Measurements from ENCODE around the gene C20orf204. TPM values are rescaled to one million over a fixed set of nuclear protein-coding genes. Genes with fewer than 3 reads are reported as not detected.
"Not testable (repeated sequence)": the region's sequence is repeated elsewhere in the genome, so short reads cannot be mapped to it uniquely, and the experiment has no call there.

C20orf204 gene
- total RNA-seq, 2 donors from 2014 or later = 0.64 to 3.1 TPM

- Histone ChIP-seq H3K4me3 (peak within 1 kb of the TSS; percentile 37 to 50), H3K27ac (no peak within 1 kb of the TSS), H3K9me3 (no peaks in the 10 kb centered on the region), H3K36me3 (no peaks in the 10 kb centered on the region), H3K27me3 (replicated peaks; ENCODE audit: insufficient read depth) (no peaks in the 10 kb centered on the region), H3K4me1 (replicated peaks) (peaks cover 3% of the 10 kb centered on the region)
- intact Hi-C loops (cut with DNase I) = no loop called here
- WGBS = 5% methylated on average over 50 of the region's 86 CpGs
- DNase-seq (ENCODE audit: low spot score) = no peak
- no peak for TF ChIP-seq POLR2A (IDR thresholded peaks at IDR 0.05)
- TF ChIP-seq POLR2AphosphoS5 (IDR thresholded peaks at IDR 0.05) = no peak
- no peak for TF ChIP-seq CTCF (IDR thresholded peaks at IDR 0.05)
These were observed 48.1 kb downstream of the C20orf204 start, which contains the start of gene LKAAEAR1 for GRCh38 chr20:64083804-64084684. Gene LKAAEAR1 (minus strand): TSS chr20:64084398. CDS start chr20:64084219, 179 bp downstream.

- no peak for DNase-seq (ENCODE audit: low spot score)
- 10% methylated on average over 22 of the region's 23 CpGs for WGBS
- H3K4me1 ChIP-seq (replicated peaks) = no peaks in the 10 kb centered on the region
- TF ChIP-seq CTCF (IDR thresholded peaks at IDR 0.05) (no peak), POLR2A (IDR thresholded peaks at IDR 0.05) (no peak), POLR2AphosphoS5 (IDR thresholded peaks at IDR 0.05) (no peak)
- H3K27ac ChIP-seq = no peak overlapping the region
- H3K36me3 ChIP-seq = no peaks in the 10 kb centered on the region
- no peak overlapping the region for H3K4me3 ChIP-seq
- H3K9me3 ChIP-seq = no peaks in the 10 kb centered on the region
- intact Hi-C loops (cut with DNase I) = no loop called here
- no peaks in the 10 kb centered on the region for H3K27me3 ChIP-seq (replicated peaks; ENCODE audit: insufficient read depth)
These were observed 48.7 kb downstream of the C20orf204 start for GRCh38 chr20:64084685-64085152.

DNA sequence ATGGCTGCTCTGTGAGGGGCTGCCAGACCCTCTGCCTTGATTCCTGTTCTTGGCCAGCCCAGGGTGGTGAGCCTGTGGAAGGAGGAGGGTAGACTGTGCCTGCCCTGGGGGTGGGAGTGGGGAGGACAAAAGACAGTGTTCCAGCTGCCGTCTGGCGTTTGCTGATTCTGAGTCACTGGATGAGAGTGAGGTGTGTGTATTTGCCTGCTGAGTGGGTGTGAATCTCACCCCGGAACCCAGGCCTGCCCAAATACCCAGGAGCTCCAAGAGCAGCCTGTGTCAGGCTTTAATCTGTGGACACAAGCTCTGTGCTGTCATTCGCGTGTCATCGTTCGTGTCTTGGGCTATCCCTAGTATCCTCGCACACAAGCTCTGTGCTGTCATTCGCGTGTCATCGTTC lies 50.8 kb downstream of the C20orf204 start:
- DNase-seq (ENCODE audit: low spot score) = no peak
- TF ChIP-seq POLR2AphosphoS5 (IDR thresholded peaks at IDR 0.05) (no peak), CTCF (IDR thresholded peaks at IDR 0.05) (no peak)
- no peak overlapping the region for H3K4me3 ChIP-seq
- H3K27me3 ChIP-seq (replicated peaks; ENCODE audit: insufficient read depth) = no peaks in the 10 kb centered on the region
- no peaks in the 10 kb centered on the region for H3K4me1 ChIP-seq (replicated peaks)
- 91% methylated on average over 8 of the region's 11 CpGs for WGBS
- H3K9me3 ChIP-seq = no peaks in the 10 kb centered on the region
- no peak overlapping the region for H3K27ac ChIP-seq
- intact Hi-C loops (cut with DNase I) = no loop called here
- H3K36me3 ChIP-seq = no peaks in the 10 kb centered on the region

DNA sequence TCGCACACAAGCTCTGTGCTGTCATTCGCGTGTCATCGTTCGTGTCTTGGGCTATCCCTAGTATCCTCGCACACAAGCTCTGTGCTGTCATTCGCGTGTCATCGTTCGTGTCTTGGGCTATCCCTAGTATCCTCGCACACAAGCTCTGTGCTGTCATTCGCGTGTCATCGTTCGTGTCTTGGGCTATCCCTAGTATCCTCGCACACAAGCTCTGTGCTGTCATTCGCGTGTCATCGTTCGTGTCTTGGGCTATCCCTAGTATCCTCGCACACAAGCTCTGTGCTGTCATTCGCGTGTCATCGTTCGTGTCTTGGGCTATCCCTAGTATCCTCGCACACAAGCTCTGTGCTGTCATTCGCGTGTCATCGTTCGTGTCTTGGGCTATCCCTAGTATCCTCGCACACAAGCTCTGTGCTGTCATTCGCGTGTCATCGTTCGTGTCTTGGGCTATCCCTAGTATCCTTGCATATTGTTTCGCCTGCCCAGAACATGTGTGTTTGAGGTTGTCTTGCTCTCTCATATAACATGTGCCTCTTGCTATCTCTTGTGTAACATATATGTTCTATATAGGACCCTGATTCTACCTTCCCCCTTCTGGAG lies 51.3 kb downstream of the C20orf204 start:
- H3K4me1 ChIP-seq (replicated peaks); DNase-seq (ENCODE audit: low spot score); H3K9me3 ChIP-seq; H3K27me3 ChIP-seq (replicated peaks; ENCODE audit: insufficient read depth); H3K36me3 ChIP-seq; H3K27ac ChIP-seq; H3K4me3 ChIP-seq; intact Hi-C loops (cut with DNase I): not testable (repeated sequence)
- WGBS = 96% methylated on average over 6 of the region's 36 CpGs

DNA sequence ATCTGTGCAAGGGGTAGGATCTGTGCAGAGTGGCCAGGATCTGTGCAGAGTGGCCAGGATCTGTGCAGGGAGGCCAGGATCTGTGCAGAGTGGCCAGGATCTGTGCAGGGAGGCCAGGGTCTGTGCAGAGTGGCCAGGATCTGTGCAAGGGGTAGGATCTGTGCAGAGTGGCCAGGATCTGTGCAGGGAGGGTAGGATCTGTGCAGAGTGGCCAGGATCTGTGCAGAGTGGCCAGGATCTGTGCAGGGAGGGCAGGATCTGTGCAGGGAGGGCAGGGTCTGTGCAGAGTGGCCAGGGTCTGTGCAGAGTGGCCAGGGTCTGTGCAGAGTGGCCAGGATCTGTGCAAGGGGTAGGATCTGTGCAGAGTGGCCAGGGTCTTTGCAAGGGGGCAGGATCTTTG lies 52.6 kb downstream of the C20orf204 start:
- H3K27ac ChIP-seq; H3K36me3 ChIP-seq; H3K4me3 ChIP-seq; H3K4me1 ChIP-seq (replicated peaks); H3K9me3 ChIP-seq; DNase-seq (ENCODE audit: low spot score); H3K27me3 ChIP-seq (replicated peaks; ENCODE audit: insufficient read depth); intact Hi-C loops (cut with DNase I): not testable (repeated sequence)

Small RNA genes lying within 50 kb of the gene (microRNA-seq; reads per million reads assigned to microRNA genes)
- gene MIR6813 = 0.50 reads per million

Small RNA genes lying within 50 kb of the gene (small RNA-seq; reads per million reads assigned to genes)
- gene AL355803.1 (0 reads per million in 2 donors), gene MIR6813 (0 to 0.20 reads per million in 2 donors)

Other genes with a start within 250 kb of the C20orf204 start
- gene ZBTB46, start 204.9 kb upstream of the C20orf204 start, total RNA-seq = 10 to 100 TPM in 1 of 2 donors, 1 to 10 TPM in 1; 7.9 to 12.2 TPM
- 1 to 10 TPM in 1 of 2 donors, not detected in 1; 1.6 TPM for gene ABHD16B, start 174.7 kb upstream of the C20orf204 start, total RNA-seq
- gene TPD52L2, start 170.9 kb upstream of the C20orf204 start, total RNA-seq = 100 to 1,000 TPM; 105 to 127 TPM
- 10 to 100 TPM; 44.4 to 66.6 TPM for gene DNAJC5, start 141.1 kb upstream of the C20orf204 start, total RNA-seq
- gene UCKL1, start 79.8 kb upstream of the C20orf204 start, total RNA-seq = 10 to 100 TPM; 46.6 to 66.2 TPM
- gene ZNF512B, start 66.3 kb upstream of the C20orf204 start, total RNA-seq = 10 to 100 TPM; 12.2 to 24.6 TPM
- gene SAMD10, start 56.5 kb upstream of the C20orf204 start, total RNA-seq = 10 to 100 TPM in 1 of 2 donors, 1 to 10 TPM in 1; 6.0 to 14.7 TPM
- 10 to 100 TPM; 60.9 to 99.6 TPM for gene PRPF6, start 55.0 kb upstream of the C20orf204 start, total RNA-seq
- 10 to 100 TPM in 1 of 2 donors, 1 to 10 TPM in 1; 4.7 to 12.8 TPM for gene SOX18, start 13.5 kb downstream of the C20orf204 start, total RNA-seq
- gene TCEA2, start 27.0 kb downstream of the C20orf204 start, total RNA-seq = 10 to 100 TPM; 45.0 to 69.5 TPM
- gene RGS19, start 43.3 kb downstream of the C20orf204 start, total RNA-seq = 10 to 100 TPM; 13.3 to 15.1 TPM
- 1 to 10 TPM; 1.5 to 2.9 TPM for gene OPRL1, start 43.9 kb downstream of the C20orf204 start, total RNA-seq
- 10 to 100 TPM in 1 of 2 donors, not detected in 1; 10.2 TPM for gene LKAAEAR1, start 48.2 kb downstream of the C20orf204 start, total RNA-seq
- not detected for gene NPBWR2, start 71.4 kb downstream of the C20orf204 start, total RNA-seq
- gene MYT1, start 128.3 kb downstream of the C20orf204 start, total RNA-seq = under 1 TPM; 0.27 to 0.74 TPM
- gene PCMTD2, start 219.6 kb downstream of the C20orf204 start, total RNA-seq = 100 to 1,000 TPM; 143 to 147 TPM

Data from prostate gland (tissue), 2 donors.